ENCODE results near the gene ORAI1.
"Not testable (repeated sequence)": the region's sequence is repeated elsewhere in the genome, so short reads cannot be mapped to it uniquely, and the experiment has no call there.

ORAI1 gene

GRCh38 chr12:121649819-121650353 is 23.6 kb downstream of the ORAI1 start:
- no peak for DNase-seq

- no peak for DNase-seq
Measured at GRCh38 chr12:121651320-121651719, 25.0 kb downstream of the ORAI1 start.

GRCh38 chr12:121652767-121653497 is 26.6 kb downstream of the ORAI1 start:
- DNase-seq, result no peak

GRCh38 chr12:121653999-121654398 is 27.7 kb downstream of the ORAI1 start:
- no peak for DNase-seq

- no peak for DNase-seq
Measured at GRCh38 chr12:121656122-121656521, 29.8 kb downstream of the ORAI1 start.

GRCh38 chr12:121657305-121658008 is 31.1 kb downstream of the ORAI1 start:
- DNase-seq, result no peak

GRCh38 chr12:121661353-121662105 is 35.2 kb downstream of the ORAI1 start:
- not testable (repeated sequence) for DNase-seq

- DNase-seq, result no peak
Measured at GRCh38 chr12:121663610-121663929, 37.2 kb downstream of the ORAI1 start.

GRCh38 chr12:121666829-121667228 is 40.5 kb downstream of the ORAI1 start:
- DNase-seq, result peak; percentile 14

GRCh38 chr12:121668750-121669520 is 42.6 kb downstream of the ORAI1 start:
- no peak for DNase-seq

GRCh38 chr12:121669521-121669900 is 43.2 kb downstream of the ORAI1 start, which contains the start of gene MORN3:
Gene MORN3 (minus strand): TSS chr12:121669654. CDS start chr12:121669483, 171 bp downstream.
- no peak for DNase-seq

GRCh38 chr12:121673013-121673511 is 46.7 kb downstream of the ORAI1 start:
- no peak for DNase-seq

GRCh38 chr12:121676190-121676589 is 49.9 kb downstream of the ORAI1 start:
- no peak for DNase-seq

GRCh38 chr12:121678305-121678704 is 52.0 kb downstream of the ORAI1 start:
- DNase-seq, result no peak

GRCh38 chr12:121678716-121679300 is 52.5 kb downstream of the ORAI1 start:
- no peak for DNase-seq

GRCh38 chr12:121679661-121680197 is 53.4 kb downstream of the ORAI1 start:
- DNase-seq, result not testable (repeated sequence)

GRCh38 chr12:121688966-121689365 is 62.6 kb downstream of the ORAI1 start:
- DNase-seq, result no peak

- DNase-seq, result no peak
Measured at GRCh38 chr12:121689430-121689829, 63.1 kb downstream of the ORAI1 start.
